Endothelial cell of umbilical vein (primary cell): ENCODE results near the gene MESP2. TPM values are rescaled to one million over a fixed set of nuclear protein-coding genes. Genes with fewer than 3 reads are reported as not detected.

Experiments
- BruUV-seq: library from RNA; stranded (reverse); fragments of 400-500 nt; replicated peaks from 2 replicates; lab custom pipeline; 2021; lab: Mats Ljungman, UMichigan
- CTCF ChIA-PET: fragments of 300-600, 350-600 bp; sonication (Branson Sonifier 250); formaldehyde crosslinking; loops from one replicate; lab custom pipeline; 2021; ENCODE audit warnings: antibody characterized with exemption, inconsistent platforms; lab: Charles Lee
- POLR2A ChIA-PET: fragments of 300-600, 350-600 bp; sonication (Branson Sonifier 250); formaldehyde crosslinking; loops from one replicate; lab custom pipeline; 2021; ENCODE audit warnings: antibody characterized with exemption, inconsistent platforms; lab: Charles Lee
- DNase-seq: peaks from one replicate; pipeline ENCODE4 v3.0.0-alpha.2; 2011; ENCODE audit warnings: low read depth, low spot score
- FAIRE-seq: peaks from 2 replicates; lab custom pipeline; 2011; peaks lifted over from hg19 to GRCh38; lab: Jason Lieb, UNC
- H2AFZ ChIP-seq: 2 replicates; pipeline ENCODE4 v1.6.0; 2012; ENCODE audit warnings: low read depth, low read length, control low read depth, inconsistent platforms
- H3K27ac ChIP-seq: 2 replicates; pipeline ENCODE4 v1.5.1; 2011; ENCODE audit warnings: low read depth, mild to moderate bottlenecking, control low read depth, low read length, moderate library complexity; ENCODE audit not compliant: insufficient read depth
- H3K27me3 ChIP-seq, 2 experiments: 2 replicates each; pipeline versions ENCODE4 v1.6.0 to v1.6.1; 2011; ENCODE audit warnings: low read length in 2 of 2, mixed read lengths in 1 of 2; ENCODE audit not compliant: control insufficient read depth in 2 of 2, insufficient read depth in 2 of 2
- H3K36me3 ChIP-seq, 2 experiments: 2 replicates in 1 of 2; 3 replicates in 1 of 2; pipeline ENCODE4 v1.5.1; 2011; ENCODE audit warnings: low read length in 2 of 2, mild to moderate bottlenecking in 1 of 2, moderate library complexity in 1 of 2; ENCODE audit not compliant: control insufficient read depth in 2 of 2, insufficient read depth in 2 of 2; ENCODE audit errors: extremely low read depth in 1 of 2
- H3K4me1 ChIP-seq: 3 replicates; pipeline ENCODE4 v1.5.1; 2011; ENCODE audit warnings: mild to moderate bottlenecking, low read length; ENCODE audit not compliant: control insufficient read depth, insufficient read depth; ENCODE audit errors: extremely low read depth
- H3K4me2 ChIP-seq: 2 replicates; pipeline ENCODE4 v1.6.1; 2011; ENCODE audit warnings: low read length, control low read depth, mixed read lengths; ENCODE audit not compliant: insufficient read depth
- H3K4me3 ChIP-seq, 3 experiments: fragments of 200-600 bp in 1 of 3; sonication (generic), shearing (Covaris generic) in 1 of 3; replicated peaks in 1 of 3; 2 replicates each; pipeline ENCODE4 v1.5.1; 2011 to 2016; ENCODE audit warnings: control low read depth in 3 of 3, low read length in 3 of 3, mild to moderate bottlenecking in 2 of 3, inconsistent platforms in 1 of 3, low read depth in 1 of 3, moderate library complexity in 1 of 3; ENCODE audit not compliant: insufficient read depth in 1 of 3
- H3K79me2 ChIP-seq: 2 replicates; pipeline ENCODE4 v1.6.0; 2012; ENCODE audit warnings: low read length, inconsistent platforms; ENCODE audit not compliant: control insufficient read depth, insufficient read depth
- H3K9ac ChIP-seq: replicated peaks from 2 replicates; pipeline ENCODE3; 2011; ENCODE audit warnings: low read length, control low read depth; ENCODE audit not compliant: insufficient read depth; ENCODE audit errors: extremely low read depth
- H3K9me1 ChIP-seq: replicated peaks from 3 replicates; pipeline ENCODE4 v1.6.0; 2011; ENCODE audit warnings: mild to moderate bottlenecking, low read length; ENCODE audit not compliant: control insufficient read depth, insufficient read depth; ENCODE audit errors: extremely low read depth
- H3K9me3 ChIP-seq: replicated peaks from 2 replicates; pipeline ENCODE4 v1.5.1; 2012; ENCODE audit warnings: low read length, inconsistent platforms; ENCODE audit not compliant: control insufficient read depth, insufficient read depth
- H4K20me1 ChIP-seq: replicated peaks from 2 replicates; pipeline ENCODE3; 2011; ENCODE audit warnings: mild to moderate bottlenecking, low read length; ENCODE audit not compliant: control insufficient read depth, insufficient read depth; ENCODE audit errors: extremely low read depth
- CTCF ChIP-seq, 2 donors: IDR thresholded peaks; 1 replicate in 1 of 2; 2 replicates in 1 of 2; pipeline ENCODE4 v1.5.1; 2011; ENCODE audit warnings: low read length in 2 of 2, mild to moderate bottlenecking in 2 of 2, moderate library complexity in 2 of 2, control low read depth in 1 of 2, inconsistent platforms in 1 of 2, low read depth in 1 of 2; ENCODE audit not compliant: insufficient read depth in 1 of 2; ENCODE audit errors: extremely low read depth in 1 of 2
- EZH2 ChIP-seq: IDR thresholded peaks from 2 replicates; pipeline ENCODE4 v1.6.1; 2012; ENCODE audit warnings: borderline replicate concordance, low read depth, mild to moderate bottlenecking, moderate library complexity, low read length, inconsistent platforms; ENCODE audit not compliant: severe bottlenecking
- FOS ChIP-seq: IDR thresholded peaks from 2 replicates; pipeline ENCODE4 v1.6.1; 2011; ENCODE audit warnings: mild to moderate bottlenecking, low read length, moderate library complexity, borderline replicate concordance; ENCODE audit not compliant: insufficient read depth
- GATA2 ChIP-seq: IDR thresholded peaks from 2 replicates; pipeline ENCODE4 v1.7.0; 2011; ENCODE audit warnings: low read depth, mild to moderate bottlenecking, moderate library complexity, mixed read lengths, low read length; ENCODE audit not compliant: insufficient read length, insufficient read depth
- JUN ChIP-seq: IDR thresholded peaks from 2 replicates; pipeline ENCODE4 v1.6.1; 2011; ENCODE audit warnings: borderline replicate concordance, low read depth; ENCODE audit not compliant: insufficient read length, insufficient read depth
- MAX ChIP-seq: IDR thresholded peaks from 2 replicates; pipeline ENCODE4 v1.6.1; 2011; ENCODE audit not compliant: insufficient read depth, insufficient read length
- MYC ChIP-seq: IDR thresholded peaks from one replicate; pipeline ENCODE4 v1.6.1; 2011; ENCODE audit warnings: mild to moderate bottlenecking, low read depth, low read length
- POLR2A ChIP-seq: IDR thresholded peaks from 2 replicates; pipeline ENCODE4 v1.6.1; 2012; ENCODE audit warnings: low read depth, mild to moderate bottlenecking, control low read depth, low read length
- POLR2AphosphoS5 ChIP-seq: IDR thresholded peaks from 2 replicates; pipeline ENCODE4 v1.6.1; 2012; ENCODE audit warnings: low read depth, mild to moderate bottlenecking, control low read depth, low read length, moderate library complexity; ENCODE audit not compliant: insufficient read depth
- dilution Hi-C: fragments of 300-500 bp; cut with MboI; formaldehyde crosslinking; loops from one replicate; pipeline ENCODE4 v1.15.0; 2019; ENCODE audit warnings: low sequenced_read_pairs; ENCODE audit not compliant: extremely low pct_ligation_motif_present
- intact Hi-C: fragments of 100-400 bp; cut with micrococcal nuclease; formaldehyde crosslinking; loops from one replicate; pipeline ENCODE4 v1.10.0; 2022
- polyA plus RNA-seq, 4 experiments: library from polyadenylated mRNA; depleted of rRNA in 3 of 4; stranded (reverse) in 3 of 4; unstranded in 1 of 4; fragments of >200 nt; gene quantifications; 2 replicates each; pipeline versions ENCODE4 v1.2.1 to v1.2.3, GENCODE V29; 2011 to 2012; ENCODE audit warnings: missing spikeins in 1 of 4
- total RNA-seq: library from RNA; stranded (reverse); gene quantifications from 2 replicates; pipeline ENCODE4 v1.2.3, GENCODE V29; 2021

MESP2 gene
- total and polyA plus RNA-seq, 2 donors (not counting 3 experiments of a cell fraction or from before 2014, with no cell fraction given), result 0.42 to 0.43 TPM

GRCh38 chr15:89825271-89825940, 49.3 kb downstream of the MESP2 start:
- CTCF ChIA-PET, result no interaction called here

More at GRCh38 chr15:89825271-89825940, 49.3 kb downstream of the MESP2 start:
- Histone ChIP-seq H3K9me3 (no peaks in the 10 kb centered on the region), H2AFZ (no peak overlapping the region), H3K27me3 (no peaks in the 10 kb centered on the region), H3K4me1 (peaks cover 26% of the 10 kb centered on the region), H3K79me2 (no peaks in the 10 kb centered on the region), H3K36me3 (no peaks in the 10 kb centered on the region), H3K9me1 (no peaks in the 10 kb centered on the region), H3K4me2 (no peak overlapping the region), H3K4me3 (no peak overlapping the region), H4K20me1 (no peaks in the 10 kb centered on the region), H3K9ac (no peak overlapping the region), H3K27ac (no peak overlapping the region)
- intact Hi-C loops (no loop called here), dilution Hi-C loops (no loop called here)
- DNase-seq (no peak), FAIRE-seq (peak; percentile 38)
- POLR2A ChIA-PET, result no interaction called here
- BruUV-seq, result no TSS peak
- TF ChIP-seq EZH2, result no peak
- no peak for TF ChIP-seq POLR2AphosphoS5
- no peak for TF ChIP-seq MAX
- TF ChIP-seq JUN, result no peak
- no peak for TF ChIP-seq POLR2A
- TF ChIP-seq MYC, result no peak
- TF ChIP-seq GATA2, result no peak
- TF ChIP-seq FOS, result no peak
- TF ChIP-seq CTCF (IDR thresholded peaks at IDR 0.05; ENCODE audit: extremely low read depth in 1 of 2, insufficient read depth in 1 of 2, low read depth in 1 of 2, low read length in 2 of 2), result no peak
